Upper lobe of left lung (tissue), 4 donors: ENCODE measurements around the gene KNSTRN.

ENCODE experiments used
- EP300 ChIP-seq, 4 donors: sonication (generic); formaldehyde crosslinking; IDR thresholded peaks; one replicate each; pipeline ENCODE4 v1.5.1; 2017; ENCODE audit warnings: antibody characterized with exemption in 4 of 4, control low read depth in 2 of 4
- POLR2A ChIP-seq, 4 donors: fragments of 450-650 bp; IDR thresholded peaks; one replicate each; pipeline ENCODE4 v1.5.1; 2016 to 2017; ENCODE audit warnings: antibody characterized with exemption in 4 of 4, mild to moderate bottlenecking in 2 of 4
- TF ChIP-seq, protein P1 (sequence below), 6 experiments: fragments of 450-650 bp in 4 of 6; fragments of 200-600 bp in 2 of 6; sonication (generic) in 2 of 6; IDR thresholded peaks; one replicate each; pipeline ENCODE4 v1.5.1; 2016 to 2019; ENCODE audit warnings: antibody characterized with exemption in 6 of 6

DNA sequence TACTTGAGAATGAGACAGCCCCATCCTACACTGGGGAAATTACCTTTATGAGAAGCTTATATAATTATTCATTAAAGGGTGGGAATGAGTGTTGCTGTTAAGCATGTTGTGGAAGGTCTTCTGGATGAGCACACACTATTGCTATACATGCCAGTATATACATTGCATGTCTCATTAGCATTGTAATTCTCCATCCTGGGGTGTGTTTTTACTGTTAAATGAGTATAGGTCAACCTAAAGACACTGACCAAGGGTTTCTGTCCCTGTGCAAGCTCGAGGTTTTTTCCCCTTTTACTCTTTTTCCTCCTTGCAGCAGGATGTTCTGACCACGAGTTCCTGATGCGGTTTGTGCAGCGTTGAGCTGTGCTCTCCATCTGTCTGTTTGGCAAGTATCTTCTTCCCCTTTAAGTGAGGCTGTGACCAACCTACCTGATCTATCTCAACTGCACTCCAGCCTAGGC lies 15.9 kb downstream of the KNSTRN start:
- TF ChIP-seq, protein P1, sequence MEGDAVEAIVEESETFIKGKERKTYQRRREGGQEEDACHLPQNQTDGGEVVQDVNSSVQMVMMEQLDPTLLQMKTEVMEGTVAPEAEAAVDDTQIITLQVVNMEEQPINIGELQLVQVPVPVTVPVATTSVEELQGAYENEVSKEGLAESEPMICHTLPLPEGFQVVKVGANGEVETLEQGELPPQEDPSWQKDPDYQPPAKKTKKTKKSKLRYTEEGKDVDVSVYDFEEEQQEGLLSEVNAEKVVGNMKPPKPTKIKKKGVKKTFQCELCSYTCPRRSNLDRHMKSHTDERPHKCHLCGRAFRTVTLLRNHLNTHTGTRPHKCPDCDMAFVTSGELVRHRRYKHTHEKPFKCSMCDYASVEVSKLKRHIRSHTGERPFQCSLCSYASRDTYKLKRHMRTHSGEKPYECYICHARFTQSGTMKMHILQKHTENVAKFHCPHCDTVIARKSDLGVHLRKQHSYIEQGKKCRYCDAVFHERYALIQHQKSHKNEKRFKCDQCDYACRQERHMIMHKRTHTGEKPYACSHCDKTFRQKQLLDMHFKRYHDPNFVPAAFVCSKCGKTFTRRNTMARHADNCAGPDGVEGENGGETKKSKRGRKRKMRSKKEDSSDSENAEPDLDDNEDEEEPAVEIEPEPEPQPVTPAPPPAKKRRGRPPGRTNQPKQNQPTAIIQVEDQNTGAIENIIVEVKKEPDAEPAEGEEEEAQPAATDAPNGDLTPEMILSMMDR (IDR thresholded peaks at IDR 0.05): no peak
- TF ChIP-seq POLR2A (IDR thresholded peaks at IDR 0.05): no peak
- no peak for TF ChIP-seq EP300 (IDR thresholded peaks at IDR 0.05)
